OCI-LY1 (cell line): ENCODE results near the gene KANTR.

Experiments
- H2AFZ ChIP-seq: fragments of 200-600 bp; sonication (generic), shearing (Covaris generic); 2 replicates; pipeline ENCODE4 v1.6.0; 2014; ENCODE audit warnings: antibody characterized with exemption, mild to moderate bottlenecking, low read length
- H3F3A ChIP-seq: fragments of 200-600 bp; sonication (generic), shearing (Covaris generic); 2 replicates; pipeline ENCODE4 v1.6.0; 2014; ENCODE audit warnings: mild to moderate bottlenecking, antibody characterized with exemption, low read length, moderate library complexity; ENCODE audit not compliant: insufficient read depth
- H3K27ac ChIP-seq: fragments of 200-600 bp; sonication (generic); 2 replicates; pipeline ENCODE4 v1.5.1; 2014; ENCODE audit warnings: low read length, mixed run types, mild to moderate bottlenecking, low read depth; ENCODE audit not compliant: poor library complexity, severe bottlenecking
- H3K27me3 ChIP-seq: fragments of 200-600 bp; sonication (generic); 2 replicates; pipeline ENCODE4 v1.6.0; 2014; ENCODE audit warnings: antibody characterized with exemption, mild to moderate bottlenecking, low read length, moderate library complexity; ENCODE audit not compliant: insufficient read depth
- H3K36me3 ChIP-seq: fragments of 200-600 bp; sonication (generic); 2 replicates; pipeline ENCODE4 v1.6.1; 2014; ENCODE audit warnings: mild to moderate bottlenecking, antibody characterized with exemption, low read length, moderate library complexity, mixed read lengths; ENCODE audit not compliant: insufficient read depth
- H3K4me1 ChIP-seq: fragments of 200-600 bp; sonication (generic); 2 replicates; pipeline ENCODE4 v1.5.1; 2014; ENCODE audit warnings: mild to moderate bottlenecking, low read length, moderate library complexity; ENCODE audit not compliant: insufficient read depth, severe bottlenecking
- H3K4me2 ChIP-seq: fragments of 200-600 bp; sonication (generic), shearing (Covaris generic); 2 replicates; pipeline ENCODE4 v1.6.1; 2014; ENCODE audit warnings: low read length
- H3K4me3 ChIP-seq: fragments of 200-600 bp; sonication (generic); 2 replicates; pipeline ENCODE4 v1.5.1; 2014; ENCODE audit warnings: low read length, low read depth, mild to moderate bottlenecking, mixed read lengths; ENCODE audit not compliant: poor library complexity, severe bottlenecking
- H3K79me2 ChIP-seq: fragments of 200-600 bp; shearing (Covaris generic); 2 replicates; pipeline ENCODE4 v1.6.1; 2016; ENCODE audit warnings: mixed run types, low read length, mixed read lengths; ENCODE audit not compliant: insufficient read depth
- H3K9ac ChIP-seq: fragments of 200-600 bp; sonication (generic), shearing (Covaris generic); 2 replicates; pipeline ENCODE4 v1.6.1; 2014; ENCODE audit warnings: mild to moderate bottlenecking, low read length, mixed read lengths
- H3K9me2 ChIP-seq: fragments of 200-600 bp; sonication (generic), shearing (Covaris generic); 2 replicates; pipeline ENCODE4 v1.6.1; 2014; ENCODE audit warnings: low read depth, mild to moderate bottlenecking, low read length, mixed read lengths
- H3K9me3 ChIP-seq: fragments of 200-600 bp; shearing (Covaris generic); 2 replicates; pipeline ENCODE4 v1.6.1; 2014; ENCODE audit warnings: low read length, mixed read lengths
- H4K20me1 ChIP-seq: fragments of 200-600 bp; sonication (generic), shearing (Covaris generic); 2 replicates; pipeline ENCODE4 v1.6.0; 2016; ENCODE audit warnings: mild to moderate bottlenecking, low read length; ENCODE audit not compliant: insufficient read depth
- CTCF ChIP-seq: fragments of 200-600 bp; sonication (generic), shearing (Covaris generic); IDR thresholded peaks from 2 replicates; pipeline ENCODE4 v1.5.1; 2017; ENCODE audit warnings: mild to moderate bottlenecking, antibody characterized with exemption, low read length, moderate library complexity, mixed read lengths
- EZH2 ChIP-seq: fragments of 200-600 bp; sonication (generic), shearing (Covaris generic); IDR thresholded peaks from 2 replicates; pipeline ENCODE4 v1.8.0; 2017; ENCODE audit warnings: borderline replicate concordance, mixed run types, mild to moderate bottlenecking, antibody characterized with exemption, low read length, moderate library complexity, mixed read lengths

KANTR gene

GRCh38 chrX:53115550-53115874, 21.6 kb downstream of the KANTR start:
- no peak overlapping the region for H3K9ac ChIP-seq
- peak overlapping the region; percentile 17 for H3K27ac ChIP-seq
- no peak overlapping the region for H2AFZ ChIP-seq
- no peaks in the 10 kb centered on the region for H3K4me1 ChIP-seq
- no peaks in the 10 kb centered on the region for H3K9me3 ChIP-seq
- no peaks in the 10 kb centered on the region for H3K9me2 ChIP-seq
- H4K20me1 ChIP-seq: no peaks in the 10 kb centered on the region
- no peak overlapping the region for H3K4me2 ChIP-seq
- no peaks in the 10 kb centered on the region for H3K27me3 ChIP-seq
- no peak overlapping the region for H3K4me3 ChIP-seq
- no peaks in the 10 kb centered on the region; the same call in 1 of the 2 replicates for H3K36me3 ChIP-seq
- TF ChIP-seq CTCF: no peak
- TF ChIP-seq EZH2: no peak
- H3K79me2 ChIP-seq: no peaks in the 10 kb centered on the region
- no peaks in the 10 kb centered on the region for H3F3A ChIP-seq

- no peak overlapping the region for H3K4me2 ChIP-seq
Observed at GRCh38 chrX:53116101-53116500, 22.2 kb downstream of the KANTR start.

GRCh38 chrX:53122013-53122412, 28.1 kb downstream of the KANTR start:
- no peaks in the 10 kb centered on the region for H3K4me1 ChIP-seq
- H3K36me3 ChIP-seq: peaks cover 9% of the 10 kb centered on the region; the same call in 1 of the 2 replicates
- no peak overlapping the region for H3K4me2 ChIP-seq
- H3K9ac ChIP-seq: no peak overlapping the region
- TF ChIP-seq EZH2: no peak
- TF ChIP-seq CTCF: no peak
- H3F3A ChIP-seq: no peaks in the 10 kb centered on the region
- no peaks in the 10 kb centered on the region for H4K20me1 ChIP-seq
- H3K4me3 ChIP-seq: no peak overlapping the region
- H3K27ac ChIP-seq: no peak overlapping the region
- H3K27me3 ChIP-seq: no peaks in the 10 kb centered on the region
- H2AFZ ChIP-seq: no peak overlapping the region
- H3K9me2 ChIP-seq: no peaks in the 10 kb centered on the region
- no peaks in the 10 kb centered on the region for H3K79me2 ChIP-seq
- H3K9me3 ChIP-seq: no peaks in the 10 kb centered on the region

More at GRCh38 chrX:53116101-53116500, 22.2 kb downstream of the KANTR start:
- Histone ChIP-seq H2AFZ (no peak overlapping the region), H3K9ac (no peak overlapping the region), H3K79me2 (no peaks in the 10 kb centered on the region), H3K27me3 (no peaks in the 10 kb centered on the region), H3F3A (no peaks in the 10 kb centered on the region), H3K9me3 (no peaks in the 10 kb centered on the region), H3K27ac (peak overlapping the region; percentile 17), H3K9me2 (no peaks in the 10 kb centered on the region), H3K4me1 (no peaks in the 10 kb centered on the region), H3K4me3 (no peak overlapping the region), H3K36me3 (no peaks in the 10 kb centered on the region; the same call in 1 of the 2 replicates), H4K20me1 (no peaks in the 10 kb centered on the region)
- TF ChIP-seq CTCF (no peak), EZH2 (no peak)
